DMS53 (cell line): ENCODE data around the gene LGALS3BP.

ENCODE experiments used
- DNase-seq: peaks from one replicate; lab custom pipeline; 2025; lab: John Stamatoyannopoulos, UW

Gene LGALS3BP

GRCh38 chr17:79014158-79014758 is 34.5 kb upstream of the LGALS3BP start:
- no peak for DNase-seq

- no peak for DNase-seq
Observed at GRCh38 chr17:79012563-79013134, 32.9 kb upstream of the LGALS3BP start.

- DNase-seq: no peak
Observed at GRCh38 chr17:79011451-79012147, 31.9 kb upstream of the LGALS3BP start.

GRCh38 chr17:79010304-79010646 is 30.6 kb upstream of the LGALS3BP start:
- DNase-seq: no peak

GRCh38 chr17:79009397-79010303 is 29.9 kb upstream of the LGALS3BP start, which contains the start of gene CANT1:
CANT1 (minus strand) TSS chr17:79009764; CDS start chr17:78997622, 12,142 bp downstream.
- peak; percentile 89 for DNase-seq

- DNase-seq: no peak
Observed at GRCh38 chr17:79008666-79009387, 29.1 kb upstream of the LGALS3BP start.

GRCh38 chr17:79007504-79008381 is 28.0 kb upstream of the LGALS3BP start:
- no peak for DNase-seq

- no peak for DNase-seq
Observed at GRCh38 chr17:79006794-79007503, 27.2 kb upstream of the LGALS3BP start.

- peak; percentile 66 for DNase-seq
Observed at GRCh38 chr17:79006046-79006445, 26.3 kb upstream of the LGALS3BP start.

GRCh38 chr17:79005063-79005861 is 25.5 kb upstream of the LGALS3BP start:
- DNase-seq: peak; percentile 98

- DNase-seq: no peak
Observed at GRCh38 chr17:79003661-79004411, 24.1 kb upstream of the LGALS3BP start.

GRCh38 chr17:79002796-79003593 is 23.3 kb upstream of the LGALS3BP start:
- no peak for DNase-seq

- no peak for DNase-seq
Observed at GRCh38 chr17:79002291-79002690, 22.6 kb upstream of the LGALS3BP start.

GRCh38 chr17:79001190-79002020 is 21.7 kb upstream of the LGALS3BP start:
- no peak for DNase-seq

- DNase-seq: no peak
Observed at GRCh38 chr17:79000396-79001189, 20.9 kb upstream of the LGALS3BP start.

- DNase-seq: no peak
Observed at GRCh38 chr17:78999947-79000395, 20.2 kb upstream of the LGALS3BP start.
